ENCODE data around the gene IGSF6. TPM values are rescaled to one million over a fixed set of nuclear protein-coding genes. Genes with fewer than 3 reads are reported as not detected.

The IGSF6 gene
- total RNA-seq, 6 donors from 2014 or later: 7.0 to 74.0 (median 17.7) TPM

DNA sequence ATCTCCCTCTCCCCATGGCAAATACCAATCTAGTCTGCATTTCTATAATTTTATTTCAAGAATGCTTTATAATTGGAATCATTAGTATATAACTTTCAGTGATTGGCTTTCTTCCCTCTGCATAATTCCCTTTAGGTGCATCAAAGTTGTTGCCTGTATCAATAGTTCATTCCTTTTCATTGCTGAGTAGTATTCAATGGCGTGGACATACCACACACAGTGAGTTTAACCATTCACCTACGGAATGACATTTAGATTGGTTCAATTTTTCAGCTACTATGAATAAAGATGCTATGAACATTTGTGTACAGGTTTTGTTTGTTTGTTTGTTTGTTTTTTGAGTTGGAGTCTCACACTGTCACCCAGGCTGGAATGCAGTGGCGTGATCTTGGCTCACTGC, 21.1 kb upstream of the IGSF6 start:
- WGBS, 2 donors: 81 to 94% methylated on average over 3 of the region's 3 CpGs
- Histone ChIP-seq H3K4me3 (no peak overlapping the region), H3K36me3 (no peaks in the 10 kb centered on the region), H3K27me3 (no peaks in the 10 kb centered on the region), H3K9me3 (no peaks in the 10 kb centered on the region), H3K4me1 (no peaks in the 10 kb centered on the region), H3K27ac (no peak overlapping the region)
- TF ChIP-seq POLR2AphosphoS5 (IDR thresholded peaks at IDR 0.05) (no peak), POLR2A (IDR thresholded peaks at IDR 0.05) (no peak), EP300 (IDR thresholded peaks at IDR 0.05) (no peak)
- TF ChIP-seq, protein P1, sequence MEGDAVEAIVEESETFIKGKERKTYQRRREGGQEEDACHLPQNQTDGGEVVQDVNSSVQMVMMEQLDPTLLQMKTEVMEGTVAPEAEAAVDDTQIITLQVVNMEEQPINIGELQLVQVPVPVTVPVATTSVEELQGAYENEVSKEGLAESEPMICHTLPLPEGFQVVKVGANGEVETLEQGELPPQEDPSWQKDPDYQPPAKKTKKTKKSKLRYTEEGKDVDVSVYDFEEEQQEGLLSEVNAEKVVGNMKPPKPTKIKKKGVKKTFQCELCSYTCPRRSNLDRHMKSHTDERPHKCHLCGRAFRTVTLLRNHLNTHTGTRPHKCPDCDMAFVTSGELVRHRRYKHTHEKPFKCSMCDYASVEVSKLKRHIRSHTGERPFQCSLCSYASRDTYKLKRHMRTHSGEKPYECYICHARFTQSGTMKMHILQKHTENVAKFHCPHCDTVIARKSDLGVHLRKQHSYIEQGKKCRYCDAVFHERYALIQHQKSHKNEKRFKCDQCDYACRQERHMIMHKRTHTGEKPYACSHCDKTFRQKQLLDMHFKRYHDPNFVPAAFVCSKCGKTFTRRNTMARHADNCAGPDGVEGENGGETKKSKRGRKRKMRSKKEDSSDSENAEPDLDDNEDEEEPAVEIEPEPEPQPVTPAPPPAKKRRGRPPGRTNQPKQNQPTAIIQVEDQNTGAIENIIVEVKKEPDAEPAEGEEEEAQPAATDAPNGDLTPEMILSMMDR (IDR thresholded peaks at IDR 0.05): no peak
- ATAC-seq (ENCODE audit: low FRiP score in 2 of 2) (no peak), DNase-seq (no peak)

GRCh38 chr16:21667575-21667974, 15.2 kb upstream of the IGSF6 start:
- Histone ChIP-seq H3K9me3 (no peaks in the 10 kb centered on the region), H3K36me3 (no peaks in the 10 kb centered on the region), H3K4me3 (no peak overlapping the region), H3K27ac (no peak overlapping the region), H3K4me1 (peaks cover 0 to 8% (median 5%) of the 10 kb centered on the region in 4 donors), H3K27me3 (peaks cover 0 to 9% (median 0%) of the 10 kb centered on the region in 4 donors)
- DNase-seq: no peak
- WGBS, 2 donors: 83 to 84% methylated on average over 3 of the region's 3 CpGs
- no peak for ATAC-seq (ENCODE audit: low FRiP score in 2 of 2)
- TF ChIP-seq, protein P1 (IDR thresholded peaks at IDR 0.05): no peak
- TF ChIP-seq EP300 (IDR thresholded peaks at IDR 0.05): no peak
- TF ChIP-seq POLR2A (IDR thresholded peaks at IDR 0.05): no peak
- no peak for TF ChIP-seq POLR2AphosphoS5 (IDR thresholded peaks at IDR 0.05)

- ATAC-seq (ENCODE audit: low FRiP score in 2 of 2): no peak
- 28 to 67% methylated on average over 3 of the region's 3 CpGs for WGBS, 2 donors
- no peaks in the 10 kb centered on the region for H3K36me3 ChIP-seq
- no peak overlapping the region for H3K4me3 ChIP-seq
- peaks cover 0 to 8% (median 5%) of the 10 kb centered on the region in 4 donors for H3K4me1 ChIP-seq
- H3K27me3 ChIP-seq: peaks cover 0 to 9% (median 0%) of the 10 kb centered on the region in 4 donors
- no peaks in the 10 kb centered on the region for H3K9me3 ChIP-seq
- TF ChIP-seq, protein P1 (IDR thresholded peaks at IDR 0.05): no peak
- TF ChIP-seq POLR2A (IDR thresholded peaks at IDR 0.05) (no peak), POLR2AphosphoS5 (IDR thresholded peaks at IDR 0.05) (no peak), EP300 (IDR thresholded peaks at IDR 0.05) (no peak)
- H3K27ac ChIP-seq: no peak overlapping the region
- no peak for DNase-seq
These were observed 14.4 kb upstream of the IGSF6 start for GRCh38 chr16:21666772-21667171.

- H3K36me3 ChIP-seq: no peaks in the 10 kb centered on the region
- peaks cover 0 to 8% (median 5%) of the 10 kb centered on the region in 4 donors for H3K4me1 ChIP-seq
- no peak overlapping the region for H3K4me3 ChIP-seq
- WGBS, 2 donors: 89 to 93% methylated on average over 9 to 10 of the region's 10 CpGs
- TF ChIP-seq POLR2A (IDR thresholded peaks at IDR 0.05) (no peak), EP300 (IDR thresholded peaks at IDR 0.05) (no peak), POLR2AphosphoS5 (IDR thresholded peaks at IDR 0.05) (no peak)
- TF ChIP-seq, protein P1 (IDR thresholded peaks at IDR 0.05): no peak
- H3K27me3 ChIP-seq: peaks cover 0 to 9% (median 0%) of the 10 kb centered on the region in 4 donors
- ATAC-seq (ENCODE audit: low FRiP score in 2 of 2) (no peak), DNase-seq (no peak)
- no peak overlapping the region for H3K27ac ChIP-seq
- H3K9me3 ChIP-seq: no peaks in the 10 kb centered on the region
These were observed 12.5 kb upstream of the IGSF6 start for GRCh38 chr16:21664801-21665492.
